ENCODE measurements around the gene DIPK1A. TPM values are rescaled to one million over a fixed set of nuclear protein-coding genes. Genes with fewer than 3 reads are reported as not detected.

The DIPK1A gene
- total RNA-seq, 1 experiment from 2014 or later: 1.0 TPM

DNA sequence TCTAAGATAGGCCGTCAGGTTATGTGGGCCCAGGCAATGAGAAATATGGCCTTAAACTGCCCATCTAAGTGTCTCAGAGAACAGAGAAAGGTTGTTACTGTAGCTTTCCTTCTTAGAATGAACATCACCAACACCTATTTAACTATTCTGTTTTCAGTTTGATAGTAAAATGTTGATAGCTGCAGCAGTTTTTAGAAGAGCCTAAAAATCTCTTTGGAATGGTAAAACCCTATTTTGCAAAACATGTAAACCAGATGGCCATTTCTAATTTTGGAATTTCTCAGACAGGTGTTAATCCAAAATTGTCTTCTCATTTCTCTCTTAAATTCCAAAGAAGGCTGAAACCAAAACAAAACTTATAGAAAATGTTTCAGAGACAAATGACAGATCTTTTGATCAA, 57.5 kb downstream of the DIPK1A start:
- Histone ChIP-seq H3K9me3 (ENCODE audit: low read length) (no peaks in the 10 kb centered on the region), H3K4me1 (ENCODE audit: insufficient read depth, low read length) (peaks cover 14% of the 10 kb centered on the region), H3K4me2 (ENCODE audit: low read length) (no peak overlapping the region), H4K20me1 (ENCODE audit: low read length) (no peaks in the 10 kb centered on the region), H3K27me3 (ENCODE audit: low read length) (no peaks in the 10 kb centered on the region), H2AFZ (ENCODE audit: low read length) (no peak overlapping the region), H3K27ac (ENCODE audit: low read length) (no peak overlapping the region), H3K4me3 (ENCODE audit: low read length) (no peak overlapping the region), H3K9ac (ENCODE audit: low read length) (no peak overlapping the region), H3K79me2 (ENCODE audit: low read length) (no peaks in the 10 kb centered on the region), H3K9me2 (replicated peaks; ENCODE audit: low read length) (no peaks in the 10 kb centered on the region), H3F3A (ENCODE audit: low read length, unreplicated experiment) (peaks cover under 1% of the 10 kb centered on the region), H3K36me3 (ENCODE audit: low read depth, low read length) (no peaks in the 10 kb centered on the region)
- TF ChIP-seq EZH2phosphoT487 (IDR thresholded peaks at IDR 0.05; ENCODE audit: borderline replicate concordance, low read length) (no peak), EZH2 (IDR thresholded peaks at IDR 0.05; ENCODE audit: low read length, unreplicated experiment) (no peak)
- TF ChIP-seq, protein P1, sequence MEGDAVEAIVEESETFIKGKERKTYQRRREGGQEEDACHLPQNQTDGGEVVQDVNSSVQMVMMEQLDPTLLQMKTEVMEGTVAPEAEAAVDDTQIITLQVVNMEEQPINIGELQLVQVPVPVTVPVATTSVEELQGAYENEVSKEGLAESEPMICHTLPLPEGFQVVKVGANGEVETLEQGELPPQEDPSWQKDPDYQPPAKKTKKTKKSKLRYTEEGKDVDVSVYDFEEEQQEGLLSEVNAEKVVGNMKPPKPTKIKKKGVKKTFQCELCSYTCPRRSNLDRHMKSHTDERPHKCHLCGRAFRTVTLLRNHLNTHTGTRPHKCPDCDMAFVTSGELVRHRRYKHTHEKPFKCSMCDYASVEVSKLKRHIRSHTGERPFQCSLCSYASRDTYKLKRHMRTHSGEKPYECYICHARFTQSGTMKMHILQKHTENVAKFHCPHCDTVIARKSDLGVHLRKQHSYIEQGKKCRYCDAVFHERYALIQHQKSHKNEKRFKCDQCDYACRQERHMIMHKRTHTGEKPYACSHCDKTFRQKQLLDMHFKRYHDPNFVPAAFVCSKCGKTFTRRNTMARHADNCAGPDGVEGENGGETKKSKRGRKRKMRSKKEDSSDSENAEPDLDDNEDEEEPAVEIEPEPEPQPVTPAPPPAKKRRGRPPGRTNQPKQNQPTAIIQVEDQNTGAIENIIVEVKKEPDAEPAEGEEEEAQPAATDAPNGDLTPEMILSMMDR (conservative IDR thresholded peaks at IDR 0.05; ENCODE audit: low read depth, low read length): no peak
- ATAC-seq: no peak
- ChIA-PET POLR2A (ENCODE audit: unreplicated experiment) (no interaction called here), CTCF (no interaction called here)
- no peak for DNase-seq
- BruUV-seq (replicated peaks): no TSS peak
- intact Hi-C loops (cut with micrococcal nuclease): no loop called here

GRCh38 chr1:92902406-92902744, 58.9 kb downstream of the DIPK1A start:
- intact Hi-C loops (cut with micrococcal nuclease): no loop called here
- ATAC-seq (no peak), DNase-seq (no peak)
- no peaks in the 10 kb centered on the region for H3K9me2 ChIP-seq (replicated peaks; ENCODE audit: low read length)
- H3K4me1 ChIP-seq (ENCODE audit: insufficient read depth, low read length): no peaks in the 10 kb centered on the region; the same call in 1 of the 2 replicates
- no TSS peak for BruUV-seq (replicated peaks)
- CTCF ChIA-PET: no interaction called here
- H3K9me3 ChIP-seq (ENCODE audit: low read length): no peaks in the 10 kb centered on the region
- POLR2A ChIA-PET (ENCODE audit: unreplicated experiment): no interaction called here
- no peak overlapping the region for H2AFZ ChIP-seq (ENCODE audit: low read length)
- H3K27ac ChIP-seq (ENCODE audit: low read length): no peak overlapping the region
- no peaks in the 10 kb centered on the region for H3K27me3 ChIP-seq (ENCODE audit: low read length)
- H3K79me2 ChIP-seq (ENCODE audit: low read length): no peaks in the 10 kb centered on the region
- no peaks in the 10 kb centered on the region for H4K20me1 ChIP-seq (ENCODE audit: low read length)
- no peaks in the 10 kb centered on the region for H3F3A ChIP-seq (ENCODE audit: low read length, unreplicated experiment)
- H3K9ac ChIP-seq (ENCODE audit: low read length): no peak overlapping the region
- H3K4me2 ChIP-seq (ENCODE audit: low read length): no peak overlapping the region
- no peak overlapping the region for H3K4me3 ChIP-seq (ENCODE audit: low read length)
- no peaks in the 10 kb centered on the region for H3K36me3 ChIP-seq (ENCODE audit: low read depth, low read length)
- TF ChIP-seq EZH2phosphoT487 (IDR thresholded peaks at IDR 0.05; ENCODE audit: borderline replicate concordance, low read length) (no peak), EZH2 (IDR thresholded peaks at IDR 0.05; ENCODE audit: low read length, unreplicated experiment) (no peak)
- TF ChIP-seq, protein P1 (conservative IDR thresholded peaks at IDR 0.05; ENCODE audit: low read depth, low read length): no peak

DNA sequence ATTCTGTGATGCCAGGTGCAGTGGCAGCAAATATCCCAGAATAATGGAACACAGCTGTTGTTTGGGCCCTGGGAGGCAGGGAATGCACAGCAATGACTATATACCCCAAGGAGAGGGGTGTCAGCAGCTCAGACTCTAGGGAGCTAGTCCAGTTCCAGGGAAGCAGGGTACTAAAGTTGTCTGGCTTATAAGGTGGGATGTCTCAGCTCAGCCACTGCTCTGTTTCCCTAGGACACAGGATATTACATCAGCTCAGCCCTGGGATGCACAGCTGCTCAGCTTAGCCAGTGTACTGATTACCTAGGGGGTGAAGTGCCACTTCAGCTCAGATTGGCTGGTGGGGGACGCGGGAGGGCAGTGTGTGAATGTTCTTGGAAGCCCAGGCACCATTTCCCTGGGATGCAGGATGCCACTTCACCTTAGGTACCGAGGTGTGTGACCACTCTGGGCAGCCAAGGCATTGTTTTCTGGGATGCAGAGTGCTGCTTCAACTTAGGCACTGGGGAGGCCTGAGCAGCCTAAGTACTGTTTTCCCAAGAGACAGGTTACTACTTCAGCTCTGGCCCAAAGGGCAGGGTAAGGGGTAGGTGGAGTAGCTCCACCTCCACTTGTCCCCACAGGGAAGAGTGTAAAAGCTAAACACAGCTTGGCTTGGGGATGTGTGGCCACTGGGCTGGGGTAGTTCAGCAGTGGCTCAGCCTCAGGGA, 59.4 kb downstream of the DIPK1A start:
- Histone ChIP-seq H4K20me1 (ENCODE audit: low read length) (no peaks in the 10 kb centered on the region), H3K27ac (ENCODE audit: low read length) (no peak overlapping the region), H3K4me1 (ENCODE audit: insufficient read depth, low read length) (no peaks in the 10 kb centered on the region), H2AFZ (ENCODE audit: low read length) (no peak overlapping the region), H3K9me3 (ENCODE audit: low read length) (no peaks in the 10 kb centered on the region), H3K27me3 (ENCODE audit: low read length) (no peaks in the 10 kb centered on the region), H3K36me3 (ENCODE audit: low read depth, low read length) (no peaks in the 10 kb centered on the region), H3F3A (ENCODE audit: low read length, unreplicated experiment) (no peaks in the 10 kb centered on the region), H3K9ac (ENCODE audit: low read length) (no peak overlapping the region), H3K4me2 (ENCODE audit: low read length) (no peak overlapping the region), H3K9me2 (replicated peaks; ENCODE audit: low read length) (no peaks in the 10 kb centered on the region), H3K4me3 (ENCODE audit: low read length) (no peak overlapping the region), H3K79me2 (ENCODE audit: low read length) (no peaks in the 10 kb centered on the region)
- TF ChIP-seq EZH2 (IDR thresholded peaks at IDR 0.05; ENCODE audit: low read length, unreplicated experiment): no peak
- CTCF ChIA-PET: no interaction called here
- POLR2A ChIA-PET (ENCODE audit: unreplicated experiment): no interaction called here
- DNase-seq (no peak), ATAC-seq (no peak)
- no TSS peak for BruUV-seq (replicated peaks)
- intact Hi-C loops (cut with micrococcal nuclease): no loop called here
